HepG2 (cell line): Measurements from ENCODE around the gene PLEKHG2. TPM values are rescaled to one million over a fixed set of nuclear protein-coding genes. Genes with fewer than 3 reads are reported as not detected.

ENCODE experiments used
- AGO2 ChIP-seq: fragments of 200-400 bp; formaldehyde crosslinking; optimal IDR thresholded peaks from 2 replicates; pipeline ENCODE3; 2017; ENCODE audit warnings: mild to moderate bottlenecking, low read depth, low read length, moderate library complexity
- ARNT2 ChIP-seq: sonication (generic); formaldehyde crosslinking; IDR thresholded peaks from 2 replicates; pipeline ENCODE4 v1.8.0; 2022; ENCODE audit warnings: mild to moderate bottlenecking, low read depth, missing genetic modification reagents, moderate library complexity
- ATF7 ChIP-seq, 2 experiments: fragments of 450-650 bp in 1 of 2; sonication (generic) in 1 of 2; formaldehyde crosslinking in 1 of 2; IDR thresholded peaks; 2 replicates each; pipeline versions ENCODE4 v1.4.0 to v1.6.1; 2016 to 2020; ENCODE audit warnings: antibody characterized with exemption in 1 of 2, mild to moderate bottlenecking in 1 of 2, missing genetic modification reagents in 1 of 2
- CENPT ChIP-seq: sonication (generic); formaldehyde crosslinking; IDR thresholded peaks from 2 replicates; pipeline ENCODE4 v1.8.0; 2022; ENCODE audit warnings: low read depth, mild to moderate bottlenecking, moderate library complexity, missing genetic modification reagents
- ELF1 ChIP-seq: sonication (generic); formaldehyde crosslinking; IDR thresholded peaks from 2 replicates; pipeline ENCODE4 v1.4.0; 2020; ENCODE audit warnings: missing genetic modification reagents
- FOXA1 ChIP-seq, 2 experiments: fragments of 450-650 bp in 1 of 2; sonication (generic) in 1 of 2; formaldehyde crosslinking in 1 of 2; IDR thresholded peaks; 2 replicates each; pipeline versions ENCODE4 v1.4.0 to v1.6.1; 2016 to 2020; ENCODE audit warnings: missing genetic modification reagents in 1 of 2
- GATAD1 ChIP-seq: IDR thresholded peaks from 2 replicates; pipeline ENCODE4 v1.6.1; 2016; ENCODE audit warnings: missing genetic modification reagents, missing compliant biosample characterization
- KAT2B ChIP-seq: fragments of 150-350 bp; IDR thresholded peaks from 2 replicates; pipeline ENCODE4 v1.6.1; 2014; ENCODE audit warnings: low read depth, low read length, borderline replicate concordance
- PHB2 ChIP-seq: fragments of 450-650 bp; IDR thresholded peaks from 2 replicates; pipeline ENCODE4 v1.6.1; 2018; ENCODE audit not compliant: partially characterized antibody
- THAP8 ChIP-seq: sonication (generic); formaldehyde crosslinking; IDR thresholded peaks from 2 replicates; pipeline ENCODE4 v1.5.1; 2020; ENCODE audit warnings: missing genetic modification reagents, mild to moderate bottlenecking, borderline replicate concordance
- THAP9 ChIP-seq: sonication (generic); formaldehyde crosslinking; IDR thresholded peaks from 2 replicates; pipeline ENCODE4; 2020; ENCODE audit warnings: missing genetic modification reagents, mild to moderate bottlenecking, borderline replicate concordance
- WIZ ChIP-seq: sonication (generic); formaldehyde crosslinking; IDR thresholded peaks from 2 replicates; pipeline ENCODE4 v1.5.1; 2020; ENCODE audit warnings: mild to moderate bottlenecking, missing genetic modification reagents
- ZNF44 ChIP-seq: sonication (generic); formaldehyde crosslinking; IDR thresholded peaks from 2 replicates; pipeline ENCODE4 v1.5.1; 2020; ENCODE audit warnings: mild to moderate bottlenecking, missing genetic modification reagents
- ZNF550 ChIP-seq: sonication (generic); formaldehyde crosslinking; IDR thresholded peaks from 2 replicates; pipeline ENCODE4 v1.4.0; 2020; ENCODE audit warnings: mild to moderate bottlenecking, missing genetic modification reagents, borderline replicate concordance
- ZNF746 ChIP-seq: sonication (generic); formaldehyde crosslinking; IDR thresholded peaks from 2 replicates; pipeline ENCODE4 v1.8.0; 2022; ENCODE audit warnings: mild to moderate bottlenecking, missing genetic modification reagents
- ZNF891 ChIP-seq: sonication (generic); formaldehyde crosslinking; IDR thresholded peaks from 2 replicates; pipeline ENCODE4 v1.5.0; 2020; ENCODE audit warnings: mild to moderate bottlenecking, missing genetic modification reagents
- ZSCAN25 ChIP-seq: sonication (generic); formaldehyde crosslinking; IDR thresholded peaks from 2 replicates; pipeline ENCODE4 v1.8.0; 2022; ENCODE audit warnings: mild to moderate bottlenecking, missing genetic modification reagents
- polyA plus RNA-seq, 8 experiments: library from polyadenylated mRNA; depleted of rRNA in 3 of 8; stranded (reverse) in 7 of 8; unstranded in 1 of 8; fragments of >200 nt; fragmentation: Illumina TruSeq in 4 of 8; extraction: Trizol in 4 of 8; gene quantifications; 2 replicates each; pipeline versions ENCODE4 v1.2.1 to v1.2.3, GENCODE V29; 2011 to 2016; ENCODE audit warnings: low read depth in 4 of 8, missing spikeins in 1 of 8, mixed read lengths in 1 of 8; ENCODE audit not compliant: insufficient read depth in 1 of 8
- total RNA-seq, 5 experiments: library from RNA; depleted of rRNA; stranded (reverse); fragments of >200 nt; fragmentation: Illumina TruSeq; extraction: Trizol; gene quantifications; 2 replicates each; pipeline ENCODE4 v1.2.3, GENCODE V29; 2016; ENCODE audit warnings: low read depth in 1 of 5
- TF ChIP-seq, protein P1 (sequence below): sonication (generic); formaldehyde crosslinking; IDR thresholded peaks from 2 replicates; pipeline ENCODE4 v1.5.1; 2020; ENCODE audit warnings: mild to moderate bottlenecking, missing genetic modification reagents, moderate library complexity
- TF ChIP-seq, protein P2 (sequence below): sonication (generic); formaldehyde crosslinking; IDR thresholded peaks from 2 replicates; pipeline ENCODE4 v1.4.0; 2020; ENCODE audit warnings: mild to moderate bottlenecking, low read depth, missing genetic modification reagents

Gene PLEKHG2
- total and polyA plus RNA-seq, 2 of the 13 experiments (the other 11 are each of a cell fraction or from before 2014, with no cell fraction given) = 3.6 to 6.8 TPM

DNA sequence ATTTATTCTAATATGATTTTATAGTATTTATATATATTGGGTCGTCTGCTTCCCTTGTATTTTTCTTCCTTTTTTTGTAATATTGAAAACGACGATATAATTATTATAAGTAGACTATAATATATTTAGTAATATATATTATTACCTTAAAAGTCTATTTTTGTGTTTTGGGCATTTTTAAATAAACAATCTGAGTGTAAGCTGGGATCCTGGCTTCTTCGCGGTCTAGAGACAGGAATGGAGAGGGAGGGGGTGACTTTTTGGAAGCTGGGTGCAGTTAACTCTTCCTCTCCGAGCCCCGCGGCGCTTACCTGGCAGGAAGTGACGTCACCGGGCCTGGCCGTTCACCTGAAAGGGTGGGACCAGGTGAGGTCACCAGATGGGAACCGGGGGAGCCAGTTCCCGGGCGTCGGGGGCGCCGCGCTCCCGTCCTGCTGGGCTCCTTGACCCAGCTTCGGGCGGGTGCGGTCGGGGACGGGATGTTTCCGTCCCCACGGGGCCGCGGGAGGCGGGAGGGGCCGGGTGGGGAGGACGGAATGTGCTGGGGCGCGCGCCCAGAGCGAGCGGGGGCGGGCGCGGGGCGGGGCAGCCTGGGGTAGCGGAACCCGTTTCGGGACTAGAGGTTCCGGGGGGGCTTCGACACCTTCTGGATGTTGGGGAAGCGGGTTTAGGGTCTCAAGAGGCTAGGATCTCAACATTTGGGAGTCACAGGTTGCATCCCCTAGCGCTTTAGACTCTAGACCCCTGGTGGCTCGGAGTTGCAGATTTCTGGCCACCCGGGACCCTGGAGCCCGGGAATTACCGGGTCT lies 3.1 kb upstream of the PLEKHG2 start (continued):
- no peak for TF ChIP-seq FOXA1 (IDR thresholded peaks at IDR 0.05)
- no peak for TF ChIP-seq FOXA1 (CRISPR knock-in tag; IDR thresholded peaks at IDR 0.05)
- peak; percentile 23; the same call in 1 of the 2 replicates for TF ChIP-seq ELF1 (CRISPR knock-in tag)
- no peak; the same call in 1 of the 2 replicates for TF ChIP-seq ZSCAN25 (CRISPR knock-in tag)
- TF ChIP-seq ATF7 (IDR thresholded peaks at IDR 0.05) = peak; percentile 97
- TF ChIP-seq ATF7 (CRISPR knock-in tag; IDR thresholded peaks at IDR 0.05) = peak; percentile 87
- TF ChIP-seq ZNF44 (CRISPR knock-in tag) = 0 out of 2 replicates have a peak, but pooled peaks have one; percentile 33
- no peak for TF ChIP-seq ZNF550 (CRISPR knock-in tag)
- TF ChIP-seq PHB2 = no peak
- no peak for TF ChIP-seq GATAD1 (CRISPR knock-in tag)
- 0 out of 2 replicates have a peak, but pooled peaks have one; percentile 19 for TF ChIP-seq ZNF891 (CRISPR knock-in tag)
- no peak for TF ChIP-seq KAT2B
- TF ChIP-seq, protein P1, sequence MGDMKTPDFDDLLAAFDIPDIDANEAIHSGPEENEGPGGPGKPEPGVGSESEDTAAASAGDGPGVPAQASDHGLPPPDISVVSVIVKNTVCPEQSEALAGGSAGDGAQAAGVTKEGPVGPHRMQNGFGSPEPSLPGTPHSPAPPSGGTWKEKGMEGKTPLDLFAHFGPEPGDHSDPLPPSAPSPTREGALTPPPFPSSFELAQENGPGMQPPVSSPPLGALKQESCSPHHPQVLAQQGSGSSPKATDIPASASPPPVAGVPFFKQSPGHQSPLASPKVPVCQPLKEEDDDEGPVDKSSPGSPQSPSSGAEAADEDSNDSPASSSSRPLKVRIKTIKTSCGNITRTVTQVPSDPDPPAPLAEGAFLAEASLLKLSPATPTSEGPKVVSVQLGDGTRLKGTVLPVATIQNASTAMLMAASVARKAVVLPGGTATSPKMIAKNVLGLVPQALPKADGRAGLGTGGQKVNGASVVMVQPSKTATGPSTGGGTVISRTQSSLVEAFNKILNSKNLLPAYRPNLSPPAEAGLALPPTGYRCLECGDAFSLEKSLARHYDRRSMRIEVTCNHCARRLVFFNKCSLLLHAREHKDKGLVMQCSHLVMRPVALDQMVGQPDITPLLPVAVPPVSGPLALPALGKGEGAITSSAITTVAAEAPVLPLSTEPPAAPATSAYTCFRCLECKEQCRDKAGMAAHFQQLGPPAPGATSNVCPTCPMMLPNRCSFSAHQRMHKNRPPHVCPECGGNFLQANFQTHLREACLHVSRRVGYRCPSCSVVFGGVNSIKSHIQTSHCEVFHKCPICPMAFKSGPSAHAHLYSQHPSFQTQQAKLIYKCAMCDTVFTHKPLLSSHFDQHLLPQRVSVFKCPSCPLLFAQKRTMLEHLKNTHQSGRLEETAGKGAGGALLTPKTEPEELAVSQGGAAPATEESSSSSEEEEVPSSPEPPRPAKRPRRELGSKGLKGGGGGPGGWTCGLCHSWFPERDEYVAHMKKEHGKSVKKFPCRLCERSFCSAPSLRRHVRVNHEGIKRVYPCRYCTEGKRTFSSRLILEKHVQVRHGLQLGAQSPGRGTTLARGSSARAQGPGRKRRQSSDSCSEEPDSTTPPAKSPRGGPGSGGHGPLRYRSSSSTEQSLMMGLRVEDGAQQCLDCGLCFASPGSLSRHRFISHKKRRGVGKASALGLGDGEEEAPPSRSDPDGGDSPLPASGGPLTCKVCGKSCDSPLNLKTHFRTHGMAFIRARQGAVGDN (CRISPR knock-in tag) = no peak
- no peak for TF ChIP-seq THAP8 (CRISPR knock-in tag)
- TF ChIP-seq ZNF746 (CRISPR knock-in tag) = no peak; the same call in none of the 2 replicates
- TF ChIP-seq WIZ (CRISPR knock-in tag) = no peak
- TF ChIP-seq AGO2 = peak; percentile 91
- TF ChIP-seq, protein P2, sequence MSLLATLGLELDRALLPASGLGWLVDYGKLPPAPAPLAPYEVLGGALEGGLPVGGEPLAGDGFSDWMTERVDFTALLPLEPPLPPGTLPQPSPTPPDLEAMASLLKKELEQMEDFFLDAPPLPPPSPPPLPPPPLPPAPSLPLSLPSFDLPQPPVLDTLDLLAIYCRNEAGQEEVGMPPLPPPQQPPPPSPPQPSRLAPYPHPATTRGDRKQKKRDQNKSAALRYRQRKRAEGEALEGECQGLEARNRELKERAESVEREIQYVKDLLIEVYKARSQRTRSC (CRISPR knock-in tag) = no peak
- no peak for TF ChIP-seq THAP9 (CRISPR knock-in tag)
- no peak for TF ChIP-seq CENPT (CRISPR knock-in tag)
- TF ChIP-seq ARNT2 = 0 out of 2 replicates have a peak, but pooled peaks have one; percentile 77
